ENCODE measurements around the gene MAPK8IP1. TPM values are rescaled to one million over a fixed set of nuclear protein-coding genes. Genes with fewer than 3 reads are reported as not detected.

MAPK8IP1 gene
- polyA plus RNA-seq, 1 donor (not counting 4 experiments of a cell fraction or from before 2014, with no cell fraction given) = 0.51 TPM

- TF ChIP-seq EZH2 (IDR thresholded peaks at IDR 0.05; ENCODE audit: low read length) = no peak
- no peak for TF ChIP-seq CTCF (optimal IDR thresholded peaks at IDR 0.05 in 1 of 3, IDR thresholded peaks at IDR 0.05 in 1 of 3, conservative IDR thresholded peaks at IDR 0.05 in 1 of 3; ENCODE audit: extremely low read depth in 1 of 3, insufficient read depth in 2 of 3, low read length in 3 of 3)
- Histone ChIP-seq H4K20me1 (ENCODE audit: control insufficient read depth, extremely low read depth, insufficient read depth, low read length) (no peaks in the 10 kb centered on the region), H3K9ac (ENCODE audit: control insufficient read depth, extremely low read depth, insufficient read depth, low read length) (no peak overlapping the region), H3K4me3 (ENCODE audit: control insufficient read depth in 2 of 3, extremely low read depth in 1 of 3, insufficient read depth in 2 of 3, low read depth in 1 of 3, low read length in 3 of 3) (no peak overlapping the region), H3K9me3 (ENCODE audit: control insufficient read depth, low read depth, low read length) (no peaks in the 10 kb centered on the region), H3K27ac (ENCODE audit: control insufficient read depth, insufficient read depth, low read length) (no peak overlapping the region), H3K4me2 (ENCODE audit: control insufficient read depth, extremely low read depth, insufficient read depth, low read depth, low read length) (no peak overlapping the region), H3K9me1 (ENCODE audit: control insufficient read depth, extremely low read depth, insufficient read depth, low read length) (peaks cover 5% of the 10 kb centered on the region), H2AFZ (ENCODE audit: control insufficient read depth, low read length) (no peak overlapping the region), H3K36me3 (ENCODE audit: control insufficient read depth in 2 of 2, extremely low read depth in 1 of 2, insufficient read depth in 2 of 2, low read length in 2 of 2) (peaks cover 0 to 11% of the 10 kb centered on the region in 2 experiments), H3K27me3 (ENCODE audit: control insufficient read depth, extremely low read depth, insufficient read depth, low read length) (no peaks in the 10 kb centered on the region), H3K79me2 (ENCODE audit: control insufficient read depth, insufficient read depth, low read length) (peaks cover 10% of the 10 kb centered on the region), H3K4me1 (ENCODE audit: control insufficient read depth, extremely low read depth, insufficient read depth, low read length) (peaks cover 29% of the 10 kb centered on the region)
- DNase-seq (ENCODE audit: low read depth, low spot score) = no peak
- dilution Hi-C loops (cut with MboI; ENCODE audit: extremely low pct_ligation_motif_present, low sequenced_read_pairs) = no loop called here
- FAIRE-seq = no peak
These were observed 39.5 kb downstream of the MAPK8IP1 start for GRCh38 chr11:45924927-45925326.

DNA sequence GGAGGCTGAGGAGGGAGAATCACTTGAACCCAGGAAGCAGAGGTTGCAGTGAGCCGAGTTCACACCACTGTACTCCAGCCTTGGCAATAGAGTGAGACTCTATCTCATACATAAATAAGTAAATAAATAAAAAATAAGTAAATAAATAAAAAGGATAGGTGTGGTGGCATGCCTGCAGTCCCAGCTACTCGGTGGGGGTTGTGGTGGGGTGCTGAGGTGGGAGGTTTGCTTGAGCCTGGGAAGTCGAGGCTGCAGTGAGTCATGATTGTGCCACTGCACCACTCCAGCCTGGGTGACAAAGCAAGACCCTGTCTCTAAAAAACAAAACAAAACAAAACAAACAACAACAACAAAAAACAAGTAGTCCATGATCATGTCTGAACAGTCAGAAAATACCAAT lies 40.1 kb downstream of the MAPK8IP1 start:
- peaks cover 5% of the 10 kb centered on the region for H3K9me1 ChIP-seq (ENCODE audit: control insufficient read depth, extremely low read depth, insufficient read depth, low read length)
- dilution Hi-C loops (cut with MboI; ENCODE audit: extremely low pct_ligation_motif_present, low sequenced_read_pairs) = no loop called here
- H3K4me2 ChIP-seq (ENCODE audit: control insufficient read depth, extremely low read depth, insufficient read depth, low read depth, low read length) = no peak overlapping the region
- peaks cover 35% of the 10 kb centered on the region for H3K4me1 ChIP-seq (ENCODE audit: control insufficient read depth, extremely low read depth, insufficient read depth, low read length)
- H3K9ac ChIP-seq (ENCODE audit: control insufficient read depth, extremely low read depth, insufficient read depth, low read length) = no peak overlapping the region
- no peaks in the 10 kb centered on the region for H3K27me3 ChIP-seq (ENCODE audit: control insufficient read depth, extremely low read depth, insufficient read depth, low read length)
- TF ChIP-seq EZH2 (IDR thresholded peaks at IDR 0.05; ENCODE audit: low read length) = no peak
- TF ChIP-seq CTCF (optimal IDR thresholded peaks at IDR 0.05 in 1 of 3, IDR thresholded peaks at IDR 0.05 in 1 of 3, conservative IDR thresholded peaks at IDR 0.05 in 1 of 3; ENCODE audit: extremely low read depth in 1 of 3, insufficient read depth in 2 of 3, low read length in 3 of 3) = no peak
- H3K79me2 ChIP-seq (ENCODE audit: control insufficient read depth, insufficient read depth, low read length) = peaks cover 10% of the 10 kb centered on the region
- H2AFZ ChIP-seq (ENCODE audit: control insufficient read depth, low read length) = no peak overlapping the region
- FAIRE-seq = no peak
- no peak overlapping the region for H3K4me3 ChIP-seq (ENCODE audit: control insufficient read depth in 2 of 3, extremely low read depth in 1 of 3, insufficient read depth in 2 of 3, low read depth in 1 of 3, low read length in 3 of 3)
- H3K36me3 ChIP-seq (ENCODE audit: control insufficient read depth in 2 of 2, extremely low read depth in 1 of 2, insufficient read depth in 2 of 2, low read length in 2 of 2) = peaks cover 0 to 11% of the 10 kb centered on the region in 2 experiments
- H3K9me3 ChIP-seq (ENCODE audit: control insufficient read depth, low read depth, low read length) = no peaks in the 10 kb centered on the region
- no peaks in the 10 kb centered on the region for H4K20me1 ChIP-seq (ENCODE audit: control insufficient read depth, extremely low read depth, insufficient read depth, low read length)
- DNase-seq (ENCODE audit: low read depth, low spot score) = no peak
- H3K27ac ChIP-seq (ENCODE audit: control insufficient read depth, insufficient read depth, low read length) = no peak overlapping the region

All from keratinocyte (primary cell).